Tibial nerve (tissue), 3 donors: ENCODE measurements around the gene POMGNT1.

Source experiments
- EP300 ChIP-seq, 2 donors: sonication (generic); formaldehyde crosslinking; IDR thresholded peaks; one replicate each; pipeline ENCODE4 v1.6.1; 2017; ENCODE audit warnings: antibody characterized with exemption in 2 of 2, mild to moderate bottlenecking in 1 of 2
- POLR2A ChIP-seq, 2 donors: fragments of 450-650 bp; IDR thresholded peaks; one replicate each; pipeline ENCODE4 v1.6.1; 2017; ENCODE audit warnings: antibody characterized with exemption in 2 of 2, mild to moderate bottlenecking in 2 of 2, moderate library complexity in 2 of 2

DNA sequence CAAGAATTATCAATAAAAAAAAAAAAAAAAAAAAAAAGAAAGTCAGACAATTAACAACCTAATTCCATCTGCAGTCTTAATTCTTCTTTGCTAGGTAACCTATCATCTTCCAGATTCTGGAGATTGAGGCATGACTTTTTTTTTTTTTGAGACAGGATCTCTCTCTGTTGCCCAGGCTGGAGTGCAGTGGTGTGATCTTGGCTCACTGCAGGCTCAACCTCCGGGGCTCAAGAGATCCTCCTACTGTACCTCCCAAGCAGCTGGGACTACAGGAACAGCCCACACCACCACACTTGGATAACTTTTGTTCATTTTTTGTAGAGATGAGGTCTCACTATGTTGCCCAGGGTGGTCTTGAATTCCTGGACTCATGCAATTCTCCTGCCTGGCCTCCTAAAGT, 44.7 kb upstream of the POMGNT1 start:
- no peak for TF ChIP-seq EP300 (IDR thresholded peaks at IDR 0.05)
- no peak for TF ChIP-seq POLR2A (IDR thresholded peaks at IDR 0.05)
